Inflammatory macrophage (primary cell): Measurements from ENCODE around the gene WNT3A.

Experiments used
- DNase-seq, 2 donors: peaks; one replicate each; pipeline ENCODE4 v3.0.0-alpha.2; 2020 to 2022

The WNT3A gene

GRCh38 chr1:227999056-227999930, 7.5 kb upstream of the WNT3A start:
- peak; percentile 87 for DNase-seq

GRCh38 chr1:228000416-228000815, 6.4 kb upstream of the WNT3A start:
- DNase-seq = no peak

DNA sequence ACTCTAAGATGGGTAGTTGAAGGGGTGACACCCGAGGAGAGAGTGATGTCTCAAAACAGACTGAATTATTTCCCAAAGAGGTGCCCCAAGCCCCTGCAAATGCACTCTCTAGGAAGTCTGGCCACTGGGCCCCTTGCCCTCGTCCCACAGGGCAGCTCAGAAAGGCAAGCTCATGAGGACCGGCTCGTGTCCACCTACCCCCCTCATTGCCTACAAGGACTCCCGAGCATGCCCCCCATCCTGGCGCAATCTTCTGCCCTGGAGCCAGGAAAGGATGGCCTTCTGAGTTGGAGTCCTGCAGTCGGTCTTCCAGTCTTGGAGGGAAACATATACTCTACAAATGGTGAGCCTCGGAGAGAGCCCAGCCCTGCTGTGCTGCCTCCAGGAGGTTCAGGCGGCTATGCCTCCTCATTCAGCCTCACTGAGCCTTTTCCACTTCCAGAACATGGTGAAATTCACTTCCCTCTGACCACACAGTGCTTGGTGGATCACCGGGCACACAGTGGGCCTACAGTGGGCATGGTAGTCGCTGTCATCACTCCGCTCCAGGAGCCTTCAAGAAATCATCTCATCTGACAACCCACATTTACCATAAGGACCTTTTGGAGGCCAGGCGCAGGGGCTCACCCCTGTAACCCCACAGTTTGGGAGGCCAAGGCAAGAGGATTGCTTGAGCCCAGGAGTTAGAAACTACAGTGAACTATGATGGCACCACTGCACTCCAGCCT, 5.8 kb upstream of the WNT3A start:
- no peak for DNase-seq

- DNase-seq = no peak
These were observed 4.9 kb upstream of the WNT3A start for GRCh38 chr1:228001738-228002535.

- no peak for DNase-seq
These were observed 4.0 kb upstream of the WNT3A start for GRCh38 chr1:228002792-228003191.

DNA sequence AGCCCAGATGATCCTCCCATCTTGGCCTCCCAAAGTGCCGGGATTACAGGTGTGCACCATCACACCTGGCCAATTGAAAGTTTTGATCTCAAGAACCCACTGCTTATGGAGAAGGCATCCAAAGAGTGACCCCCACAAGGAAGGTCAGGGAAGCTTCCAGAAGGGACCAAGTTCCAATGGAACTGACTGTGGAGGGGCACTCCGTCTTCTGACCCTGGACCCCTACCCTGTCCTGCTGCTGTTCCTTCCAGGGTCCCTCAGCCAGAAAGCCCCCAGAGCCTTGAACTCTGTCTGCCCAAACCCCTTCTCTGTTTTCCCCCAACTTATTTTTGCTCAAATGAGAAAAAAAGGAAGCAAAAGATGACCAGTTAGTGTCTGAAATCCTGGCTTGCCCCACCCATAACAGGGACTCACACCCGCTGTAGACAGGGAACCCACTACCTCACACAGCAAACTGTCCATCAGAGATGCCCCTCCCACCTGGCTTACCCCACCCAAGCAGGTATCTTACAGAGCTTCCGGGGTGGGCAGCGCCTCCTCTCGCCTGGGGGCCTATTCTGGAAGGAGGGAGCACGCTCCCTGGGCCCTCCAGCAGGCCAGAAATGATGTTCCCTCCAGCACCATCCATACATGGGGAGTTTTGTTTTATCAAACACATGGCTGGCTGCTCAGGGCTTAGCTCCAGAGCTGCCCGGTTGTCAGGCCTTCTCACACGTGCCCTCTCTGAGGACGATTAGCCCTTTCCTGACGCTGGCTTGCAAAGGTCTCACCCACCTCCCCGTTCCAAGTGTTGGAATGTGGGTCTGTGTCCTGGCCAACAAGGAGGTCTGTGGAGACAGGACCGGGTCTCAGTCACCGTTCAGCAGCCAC, 3.1 kb upstream of the WNT3A start:
- DNase-seq = no peak

DNA sequence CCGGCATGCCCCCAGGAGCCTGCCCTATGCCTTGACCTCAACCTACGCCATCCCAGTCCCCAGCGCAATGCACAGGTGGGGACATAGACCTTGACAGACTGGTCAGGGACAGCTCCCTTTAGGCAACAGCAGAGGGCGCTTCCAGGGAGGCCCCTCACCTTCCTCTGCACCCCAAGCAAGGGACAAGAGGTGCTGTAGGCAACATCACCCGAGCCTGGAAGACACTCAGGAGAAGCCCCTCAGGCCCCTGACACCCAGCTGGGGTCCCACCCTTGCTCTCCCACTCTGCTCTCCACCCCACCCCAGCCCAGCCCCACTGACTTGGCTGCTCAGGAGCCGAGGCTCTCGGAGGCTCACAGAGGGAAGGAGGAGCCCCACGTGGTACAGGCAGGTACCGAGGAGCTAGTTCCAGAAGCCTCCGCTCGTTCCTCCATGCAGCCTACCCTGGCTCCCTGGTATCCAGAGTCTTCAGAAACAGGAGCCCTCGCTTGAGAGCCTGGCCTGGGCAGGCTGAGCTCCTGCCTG, 2.4 kb upstream of the WNT3A start:
- DNase-seq = no peak

GRCh38 chr1:228004856-228005462, 1.8 kb upstream of the WNT3A start:
- no peak for DNase-seq

DNA sequence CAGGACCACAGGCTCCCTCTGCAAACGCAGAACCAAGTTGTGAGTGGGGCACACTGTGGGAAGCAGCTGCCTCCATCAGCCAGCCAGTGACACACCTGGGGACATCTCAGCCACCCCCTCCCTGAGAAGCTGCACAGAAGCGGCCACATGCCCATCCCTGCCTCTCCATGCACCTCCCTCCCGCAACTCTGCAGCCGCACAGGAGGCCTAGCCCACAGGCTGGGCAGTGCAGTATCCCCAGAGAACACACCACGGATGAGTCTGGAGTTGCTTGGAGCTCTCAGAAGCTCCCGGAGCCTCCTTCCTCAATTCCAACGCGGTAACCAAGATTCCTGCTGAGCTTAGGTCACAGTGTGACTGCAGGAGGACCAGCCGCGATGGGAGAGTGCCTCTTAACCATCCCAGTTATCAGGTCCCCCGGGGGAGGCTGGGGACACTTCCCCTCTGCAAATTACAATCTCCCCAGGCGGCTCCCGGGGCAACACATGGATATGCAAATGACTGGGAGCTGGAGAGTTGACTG, 1.2 kb upstream of the WNT3A start:
- DNase-seq = no peak

- DNase-seq = no peak
These were observed 588 bp upstream of the WNT3A start for GRCh38 chr1:228006034-228006785.

DNA sequence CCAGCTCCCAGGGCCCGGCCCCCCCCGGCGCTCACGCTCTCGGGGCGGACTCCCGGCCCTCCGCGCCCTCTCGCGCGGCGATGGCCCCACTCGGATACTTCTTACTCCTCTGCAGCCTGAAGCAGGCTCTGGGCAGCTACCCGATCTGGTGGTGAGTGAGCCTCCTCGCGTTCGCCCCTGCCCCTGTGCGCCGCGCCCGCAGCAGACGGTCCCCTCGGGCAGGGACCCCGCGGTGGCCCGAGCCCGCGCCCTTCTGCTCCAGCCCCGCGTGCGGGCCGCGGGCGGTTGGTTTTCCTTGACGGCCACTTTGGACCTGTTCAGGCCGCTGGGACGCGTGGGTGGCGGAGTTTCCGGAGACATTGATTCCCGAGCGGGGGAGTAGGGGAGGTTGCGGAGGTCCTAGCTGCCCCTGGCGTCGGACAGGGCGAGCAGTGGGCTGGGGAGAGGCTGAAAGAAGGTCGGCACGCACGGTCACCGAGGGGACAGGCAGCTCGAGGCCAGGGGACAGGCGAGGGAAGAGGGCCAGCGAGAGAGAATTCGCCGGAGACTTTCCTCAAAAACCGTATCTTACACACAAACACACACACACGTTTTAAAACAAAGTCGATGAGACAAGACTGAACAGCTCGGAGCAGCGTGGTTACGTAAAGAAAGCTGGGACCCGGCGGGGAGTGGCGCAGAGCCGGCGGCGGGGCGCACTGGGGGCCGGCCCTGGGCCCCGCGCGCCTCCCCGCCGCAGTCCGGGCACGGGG, 427 bp downstream of the WNT3A start:
- no peak for DNase-seq

DNA sequence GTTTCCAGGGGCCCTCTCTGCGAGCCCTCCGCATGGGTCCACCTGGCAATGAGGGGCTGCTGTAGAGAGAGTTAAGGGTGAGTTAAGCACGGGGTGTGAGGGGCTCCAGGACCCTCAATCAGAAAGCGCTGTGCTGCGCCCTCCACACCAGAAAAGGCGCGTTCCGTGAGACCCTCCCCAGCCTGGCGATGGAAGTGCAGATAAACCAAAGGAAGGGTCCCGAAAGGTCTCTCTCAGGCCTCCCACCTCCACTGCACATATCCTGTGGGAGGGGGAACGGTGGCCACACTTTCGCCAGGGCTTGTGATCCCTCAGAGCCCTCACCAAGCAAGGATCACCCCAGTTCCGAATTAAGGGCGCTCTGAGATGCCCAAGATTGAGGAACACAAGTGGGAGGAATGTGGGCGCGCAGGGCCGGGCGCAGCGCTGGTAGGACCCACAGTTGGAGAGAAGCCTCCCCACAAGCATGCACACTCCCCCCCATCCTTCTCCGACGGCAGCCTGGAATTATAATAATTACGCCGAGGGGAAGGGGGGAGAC, 1.1 kb downstream of the WNT3A start:
- peak in 1 of 2 donors; percentile 21 for DNase-seq

DNA sequence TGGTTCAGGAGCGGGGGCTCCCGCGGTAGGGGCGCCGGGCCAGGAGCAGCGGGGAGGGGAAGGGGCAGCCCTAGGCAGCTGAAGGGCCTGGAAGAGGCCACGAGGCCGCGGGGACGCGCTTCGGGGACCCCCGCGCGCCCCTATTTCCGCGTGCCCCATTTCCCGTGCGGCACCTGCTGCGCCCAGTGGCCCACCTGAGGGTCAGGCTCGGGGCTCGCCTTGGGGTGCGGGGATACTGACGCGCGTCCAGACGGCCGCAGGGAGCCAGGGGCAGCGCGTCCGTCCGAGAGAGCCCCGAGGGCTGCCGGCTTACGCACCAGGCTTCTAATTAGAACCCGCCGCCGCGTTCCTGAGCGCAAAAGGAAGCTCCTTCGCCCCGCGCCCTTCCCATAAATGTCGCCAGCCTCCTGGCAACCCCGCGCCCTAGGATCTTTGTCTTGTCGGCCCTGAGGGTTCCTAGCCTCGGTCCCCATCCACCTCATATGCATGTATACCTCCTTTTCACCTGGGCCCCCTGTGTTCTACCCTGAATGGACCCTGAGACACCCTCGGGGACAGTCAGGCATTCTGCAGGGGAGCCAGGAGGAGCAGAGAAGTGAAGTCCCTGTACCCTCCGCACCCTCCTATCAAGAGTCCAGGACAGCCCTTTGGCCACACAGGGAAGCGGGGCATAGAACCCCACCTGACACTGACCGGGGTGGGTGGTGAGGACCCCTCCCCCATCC, 1.8 kb downstream of the WNT3A start:
- DNase-seq = no peak

DNA sequence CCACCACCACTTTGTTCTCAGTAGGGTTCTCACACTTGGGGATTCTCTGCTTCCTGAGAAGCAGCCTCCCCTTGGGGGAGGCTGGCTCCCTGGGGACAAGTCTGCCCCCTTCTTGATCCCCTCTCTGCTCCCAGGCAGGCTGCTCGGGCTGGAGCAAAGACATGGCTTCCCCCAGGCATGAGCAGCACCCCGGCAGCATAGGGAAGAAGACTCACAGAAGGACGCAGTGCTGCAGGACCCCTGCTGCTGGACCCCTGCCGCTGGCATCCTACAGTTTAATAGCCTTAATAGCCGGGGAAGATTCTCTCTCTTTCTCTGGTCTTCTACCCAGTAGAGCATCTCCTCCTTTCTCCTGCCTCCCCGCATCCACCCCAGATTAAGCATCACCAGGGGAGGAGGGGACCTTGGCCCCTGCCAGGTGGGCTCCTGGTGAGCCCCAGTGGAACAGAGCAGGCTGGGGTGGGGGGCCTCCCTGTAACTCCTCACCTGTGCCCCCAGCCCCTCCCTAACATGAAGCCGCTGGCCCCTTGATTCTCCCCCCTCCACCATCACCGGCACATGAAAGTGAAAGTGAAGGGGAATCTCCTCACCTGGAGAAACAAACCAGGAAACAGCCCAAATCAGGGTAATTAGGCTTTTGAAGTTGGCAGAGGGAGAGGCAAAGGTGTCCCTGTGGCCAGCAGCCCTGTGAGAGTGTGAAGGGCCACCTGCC, 2.5 kb downstream of the WNT3A start:
- DNase-seq = no peak

- DNase-seq = no peak
These were observed 3.3 kb downstream of the WNT3A start for GRCh38 chr1:228009828-228010775.

- no peak for DNase-seq
These were observed 4.1 kb downstream of the WNT3A start for GRCh38 chr1:228010921-228011320.
